HG03175 (cell line): Measurements from ENCODE around the gene CARM1.

Experiments
- ATAC-seq: cut with Tn5 transposase; IDR thresholded peaks from one replicate; pipeline ENCODE4 v1.9.1; 2021; ENCODE audit warnings: mild to moderate bottlenecking, moderate library complexity; ENCODE audit not compliant: unreplicated experiment

Gene CARM1

DNA sequence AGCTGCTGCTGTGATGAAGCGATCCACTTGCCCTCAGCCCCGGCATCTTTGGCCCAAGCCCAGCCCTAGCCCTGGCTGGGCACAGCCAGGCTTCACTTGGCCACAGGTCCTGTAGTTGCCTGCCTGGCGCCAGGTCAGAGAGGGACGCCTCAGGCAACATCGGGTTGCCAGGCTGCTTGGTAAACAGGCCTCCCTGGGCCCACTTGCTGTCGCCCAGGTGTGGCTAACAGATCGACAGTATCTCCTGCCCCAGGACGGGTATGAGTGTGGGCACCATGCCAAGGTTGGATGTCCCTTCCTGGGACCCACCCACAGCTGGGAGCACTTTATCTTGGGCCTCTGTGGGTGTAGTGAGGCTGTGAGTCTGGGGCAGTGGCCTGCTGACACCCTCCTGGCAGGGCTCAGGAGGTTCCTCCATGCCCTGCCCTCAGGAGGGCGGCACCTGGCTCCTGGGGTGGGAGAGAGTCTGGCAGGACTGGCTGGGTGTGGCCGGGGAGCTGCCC is 27.8 kb downstream of the CARM1 start:
- ATAC-seq = no peak

DNA sequence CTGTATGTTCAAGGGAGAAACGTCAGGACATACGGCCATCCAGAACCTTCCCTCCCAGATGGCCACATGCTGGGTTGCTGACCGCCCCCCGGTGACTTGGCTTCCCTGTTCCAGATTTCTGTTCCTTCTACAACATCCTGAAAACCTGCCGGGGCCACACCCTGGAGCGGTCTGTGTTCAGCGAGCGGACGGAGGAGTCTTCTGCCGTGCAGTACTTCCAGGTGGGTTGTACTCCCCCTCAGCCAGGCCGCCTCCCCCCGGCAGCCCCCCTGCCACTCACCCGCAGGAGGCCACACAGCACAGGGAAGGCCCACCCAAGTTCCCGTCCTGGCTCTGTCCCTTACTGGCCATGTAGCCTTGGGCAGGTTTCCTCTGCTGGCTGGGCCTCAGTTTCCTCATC is 36.6 kb downstream of the CARM1 start:
- ATAC-seq = no peak

DNA sequence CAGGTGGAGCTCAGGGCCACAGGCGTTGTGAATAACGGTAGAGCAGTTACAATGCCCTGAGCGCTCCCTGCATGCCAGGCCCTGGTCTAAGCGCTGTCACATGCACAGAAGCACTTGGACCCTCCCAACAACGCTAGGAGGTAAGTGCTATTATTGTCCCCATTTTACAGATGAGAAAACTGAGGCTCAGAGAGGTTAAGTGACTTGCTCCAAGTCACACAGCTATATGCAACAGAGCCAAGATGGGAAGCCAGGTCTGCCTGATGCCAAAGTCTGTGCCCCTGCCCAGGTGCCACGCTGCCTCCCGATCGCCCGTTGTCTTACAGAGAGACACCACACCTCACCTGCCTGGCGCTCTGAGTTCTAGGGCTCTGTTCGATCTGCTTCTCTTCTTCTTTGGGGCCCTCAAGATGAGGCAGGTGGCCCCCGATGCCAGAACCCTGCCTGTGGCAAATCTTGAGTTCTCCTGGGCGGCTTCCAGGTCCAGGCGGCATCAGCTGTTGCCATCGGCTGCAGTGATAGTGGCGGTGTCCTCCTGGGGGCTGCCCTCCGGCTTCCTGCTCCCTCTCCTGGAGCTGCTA is 37.1 kb downstream of the CARM1 start:
- ATAC-seq = no peak

DNA sequence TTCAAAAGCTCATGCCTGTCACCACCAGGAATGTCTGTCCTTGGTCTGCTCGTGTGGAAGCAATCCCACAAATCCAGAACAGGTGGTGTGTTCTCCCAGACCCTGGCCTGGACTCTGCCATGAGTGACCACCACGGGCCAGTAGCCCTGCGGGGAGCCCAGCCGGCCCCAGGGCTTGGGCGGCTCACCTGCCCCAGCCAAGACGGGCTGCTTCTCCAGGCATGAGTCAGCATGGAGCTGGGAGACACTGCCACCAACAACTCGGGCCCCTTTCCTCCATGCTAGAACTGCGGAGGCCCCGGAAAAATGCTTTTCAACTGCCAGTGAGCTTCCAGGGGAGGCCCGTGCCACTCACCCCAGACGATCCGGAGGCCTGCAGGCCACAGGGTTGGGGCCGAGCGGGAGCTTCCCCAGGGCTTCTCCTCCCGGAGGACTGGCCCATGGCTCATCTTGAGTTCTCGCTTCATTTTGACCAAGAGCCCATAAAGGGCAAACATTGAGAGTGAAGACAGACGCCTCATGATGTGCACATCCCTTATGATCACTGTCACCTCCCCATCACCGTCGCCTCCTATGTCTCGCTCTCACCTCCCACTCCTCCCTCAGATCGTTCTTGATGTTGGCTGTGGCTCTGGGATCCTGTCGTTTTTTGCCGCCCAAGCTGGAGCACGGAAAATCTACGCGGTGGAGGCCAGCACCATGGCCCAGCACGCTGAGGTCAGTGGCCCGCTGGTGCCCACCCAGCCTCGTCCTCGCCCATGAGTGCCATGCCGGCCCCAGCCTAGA is 40.4 kb downstream of the CARM1 start:
- ATAC-seq = no peak

DNA sequence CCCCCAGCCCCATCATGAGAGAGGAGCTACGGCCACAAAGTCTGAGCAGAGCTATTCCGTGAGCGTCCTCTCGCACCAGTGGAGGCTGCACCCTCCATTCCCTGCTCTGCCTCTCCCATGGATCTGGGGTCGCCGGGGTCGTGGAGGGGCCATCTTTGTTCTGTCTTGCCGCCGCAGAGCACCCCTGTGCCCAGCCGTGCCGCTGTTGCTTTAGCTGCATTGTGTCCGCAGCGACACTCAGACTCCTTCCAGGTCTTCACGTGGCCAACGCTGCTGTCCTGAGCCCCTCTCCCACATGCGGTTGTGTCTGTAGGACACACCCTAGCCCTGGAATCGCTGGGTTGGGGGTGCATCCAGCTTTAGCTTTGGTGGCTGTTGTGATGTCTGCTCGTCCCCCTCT is 41.3 kb downstream of the CARM1 start:
- ATAC-seq = no peak

DNA sequence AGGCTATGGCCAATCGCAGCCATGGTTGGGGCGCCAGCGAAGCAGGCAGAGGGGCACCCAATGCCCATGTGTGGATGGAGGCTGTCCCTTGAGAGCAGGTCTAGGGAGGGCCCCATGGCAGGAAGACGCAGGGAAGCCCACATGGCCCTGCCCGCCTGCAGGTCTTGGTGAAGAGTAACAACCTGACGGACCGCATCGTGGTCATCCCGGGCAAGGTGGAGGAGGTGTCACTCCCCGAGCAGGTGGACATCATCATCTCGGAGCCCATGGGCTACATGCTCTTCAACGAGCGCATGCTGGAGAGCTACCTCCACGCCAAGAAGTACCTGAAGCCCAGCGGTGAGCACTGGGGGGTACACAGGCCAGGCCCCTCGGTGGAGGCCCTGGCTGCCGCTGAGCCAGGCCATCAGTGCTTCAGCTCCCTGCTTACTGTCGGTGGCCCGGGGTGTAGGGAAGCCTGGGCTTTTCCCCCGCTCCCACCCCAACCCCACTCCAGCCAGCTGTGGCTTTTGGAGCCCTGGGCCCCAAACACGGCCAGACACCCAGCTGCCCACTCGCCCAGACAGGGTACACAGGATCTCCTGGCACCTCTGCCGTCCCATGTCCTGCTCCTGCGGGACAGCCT is 42.5 kb downstream of the CARM1 start:
- no peak for ATAC-seq

DNA sequence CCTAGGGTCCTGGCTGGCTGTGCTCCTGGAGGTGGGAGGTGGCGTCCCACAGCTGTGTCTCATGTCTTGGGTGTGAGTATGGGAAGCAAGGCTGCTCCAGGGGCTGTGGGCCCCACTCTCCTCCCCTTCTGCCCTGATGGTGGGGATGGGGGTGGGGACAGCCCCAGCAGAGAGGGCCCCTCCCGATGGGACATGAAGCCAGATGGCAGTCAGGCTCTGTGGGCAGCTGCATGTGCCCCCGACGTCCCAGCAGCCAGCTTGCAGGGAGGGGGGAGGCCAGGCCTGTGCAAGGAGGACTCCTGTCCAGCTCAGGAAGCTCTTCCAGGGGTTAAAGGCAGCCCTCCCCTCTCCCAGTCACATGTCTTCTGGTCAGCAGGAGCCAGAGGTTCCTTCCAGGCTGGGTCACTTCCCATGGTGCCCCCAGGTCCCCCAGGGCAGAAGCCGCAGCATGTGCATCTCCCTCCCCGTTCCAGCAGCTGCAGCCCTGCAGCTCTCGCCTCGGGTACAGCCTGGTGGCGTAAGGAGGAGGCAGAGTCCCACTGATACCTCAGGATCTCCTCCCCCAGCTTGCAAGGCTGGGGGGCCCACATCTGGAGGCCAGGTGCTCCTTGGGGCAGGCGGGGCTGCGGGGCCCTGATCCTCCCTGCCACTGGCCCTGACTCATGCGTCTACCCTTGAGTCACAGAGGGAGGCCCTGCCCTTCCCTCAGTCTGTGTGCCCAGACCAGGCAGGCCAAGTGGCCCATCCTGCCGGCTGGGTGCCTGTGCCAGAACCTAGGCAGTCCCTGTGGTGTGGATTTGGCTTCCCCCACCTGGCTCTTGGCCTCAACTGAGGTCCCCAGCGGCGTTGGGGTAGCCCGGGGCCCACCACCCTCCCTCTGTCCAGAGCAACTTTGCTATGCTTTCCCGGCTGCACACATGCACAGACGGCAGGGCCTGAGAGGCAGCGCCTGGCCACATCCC is 44.1 kb downstream of the CARM1 start:
- no peak for ATAC-seq

DNA sequence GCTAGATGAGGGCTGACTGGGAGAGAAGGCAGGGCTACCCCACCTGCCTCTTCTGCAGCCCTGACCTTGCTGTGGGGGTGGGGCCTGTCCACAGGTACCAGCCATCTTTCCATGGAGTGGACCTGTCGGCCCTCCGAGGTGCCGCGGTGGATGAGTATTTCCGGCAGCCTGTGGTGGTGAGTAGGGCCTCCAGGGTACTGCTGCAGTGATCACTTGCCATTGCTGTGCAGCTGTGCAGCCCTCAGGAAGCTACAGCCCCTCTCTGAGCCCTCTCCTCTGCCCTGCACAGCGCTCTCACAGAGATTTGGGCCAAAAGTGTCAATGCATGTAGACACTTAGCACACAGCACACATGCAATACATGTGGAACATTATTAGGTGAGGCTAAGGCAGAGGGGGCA is 45.2 kb downstream of the CARM1 start:
- ATAC-seq = no peak

DNA sequence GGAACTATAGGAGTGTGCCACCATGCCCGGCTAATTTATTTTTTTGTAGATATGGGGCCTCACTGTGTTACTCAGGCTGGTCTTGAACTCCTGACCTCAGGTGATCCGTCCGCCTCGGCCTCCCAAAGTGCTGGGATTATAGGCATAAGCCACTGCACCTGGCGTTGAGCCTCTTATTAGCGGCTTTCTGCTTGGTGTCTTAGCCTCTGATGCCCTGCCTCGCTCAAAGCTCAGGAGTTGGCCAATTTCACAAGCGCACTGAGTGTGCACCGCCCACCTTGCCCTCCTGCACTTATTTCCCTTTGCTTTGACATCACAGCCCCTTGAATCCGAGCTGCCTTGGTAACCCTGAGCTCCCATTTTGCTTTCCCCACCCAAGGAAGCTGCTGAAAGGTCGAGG is 47.0 kb downstream of the CARM1 start:
- no peak for ATAC-seq

DNA sequence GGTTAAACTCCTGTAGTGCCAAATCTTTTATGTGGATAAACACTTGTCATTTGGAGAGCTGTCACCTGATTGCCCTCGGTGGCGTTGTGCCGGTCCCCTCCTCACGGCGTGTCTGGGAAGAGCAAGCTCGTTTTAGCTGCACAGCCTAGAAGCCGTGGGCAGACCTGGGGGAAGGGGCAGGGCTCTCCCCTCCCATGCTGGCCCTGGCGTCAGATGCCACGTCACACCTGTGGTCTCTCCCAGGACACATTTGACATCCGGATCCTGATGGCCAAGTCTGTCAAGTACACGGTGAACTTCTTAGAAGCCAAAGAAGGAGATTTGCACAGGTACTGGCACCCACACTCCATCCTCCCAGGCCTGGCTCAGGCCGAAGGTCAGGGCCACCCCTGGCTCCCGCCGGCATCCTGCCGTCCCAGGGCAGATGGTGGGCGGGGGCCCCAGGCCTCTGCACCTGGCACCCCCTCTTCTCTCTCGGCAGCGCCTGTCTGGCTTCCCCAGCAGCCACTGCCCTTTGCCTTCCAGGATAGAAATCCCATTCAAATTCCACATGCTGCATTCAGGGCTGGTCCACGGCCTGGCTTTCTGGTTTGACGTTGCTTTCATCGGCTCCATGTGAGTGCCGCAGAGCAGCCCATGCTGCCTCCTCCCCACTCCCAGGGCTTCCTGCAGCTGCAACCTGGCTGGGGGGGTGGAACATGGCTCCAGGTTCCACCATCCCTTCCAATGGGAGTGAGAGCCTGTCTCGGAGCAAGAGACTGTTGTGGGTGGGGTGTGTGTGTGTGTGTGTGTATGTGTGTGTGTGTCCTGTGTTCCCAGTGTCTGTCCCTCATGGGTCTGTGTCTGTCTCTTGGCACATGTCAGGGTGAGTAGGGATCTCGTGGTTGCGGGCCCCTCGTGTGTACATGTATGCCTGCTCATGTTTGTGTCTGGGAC is 48.3 kb downstream of the CARM1 start:
- ATAC-seq = no peak

DNA sequence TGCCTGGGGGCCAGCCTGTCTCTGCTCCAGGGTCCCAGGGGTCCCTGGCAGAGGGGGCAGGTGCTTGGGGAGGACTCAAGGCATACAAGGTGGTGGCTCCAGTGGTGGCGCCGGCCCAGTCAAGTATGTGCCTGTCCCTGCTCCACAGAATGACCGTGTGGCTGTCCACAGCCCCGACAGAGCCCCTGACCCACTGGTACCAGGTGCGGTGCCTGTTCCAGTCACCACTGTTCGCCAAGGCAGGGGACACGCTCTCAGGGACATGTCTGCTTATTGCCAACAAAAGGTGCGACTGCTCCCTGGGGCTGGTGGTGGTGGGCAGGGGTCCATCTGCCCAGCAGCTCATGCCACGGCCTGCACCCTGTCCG is 48.9 kb downstream of the CARM1 start:
- ATAC-seq = no peak

DNA sequence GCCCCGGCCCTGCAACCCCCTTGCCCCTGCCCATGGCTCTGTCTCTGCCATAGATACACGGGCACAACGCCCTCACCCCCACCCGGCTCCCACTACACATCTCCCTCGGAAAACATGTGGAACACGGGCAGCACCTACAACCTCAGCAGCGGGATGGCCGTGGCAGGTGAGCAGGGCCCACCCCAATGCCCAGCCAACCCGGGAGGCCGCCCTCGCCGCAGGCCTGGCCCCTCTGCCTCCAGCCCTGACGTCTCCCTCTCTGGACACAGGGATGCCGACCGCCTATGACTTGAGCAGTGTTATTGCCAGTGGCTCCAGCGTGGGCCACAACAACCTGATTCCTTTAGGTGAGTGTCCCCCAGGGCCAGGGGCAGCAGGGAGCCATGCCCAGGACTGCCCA is 49.4 kb downstream of the CARM1 start:
- ATAC-seq = no peak

DNA sequence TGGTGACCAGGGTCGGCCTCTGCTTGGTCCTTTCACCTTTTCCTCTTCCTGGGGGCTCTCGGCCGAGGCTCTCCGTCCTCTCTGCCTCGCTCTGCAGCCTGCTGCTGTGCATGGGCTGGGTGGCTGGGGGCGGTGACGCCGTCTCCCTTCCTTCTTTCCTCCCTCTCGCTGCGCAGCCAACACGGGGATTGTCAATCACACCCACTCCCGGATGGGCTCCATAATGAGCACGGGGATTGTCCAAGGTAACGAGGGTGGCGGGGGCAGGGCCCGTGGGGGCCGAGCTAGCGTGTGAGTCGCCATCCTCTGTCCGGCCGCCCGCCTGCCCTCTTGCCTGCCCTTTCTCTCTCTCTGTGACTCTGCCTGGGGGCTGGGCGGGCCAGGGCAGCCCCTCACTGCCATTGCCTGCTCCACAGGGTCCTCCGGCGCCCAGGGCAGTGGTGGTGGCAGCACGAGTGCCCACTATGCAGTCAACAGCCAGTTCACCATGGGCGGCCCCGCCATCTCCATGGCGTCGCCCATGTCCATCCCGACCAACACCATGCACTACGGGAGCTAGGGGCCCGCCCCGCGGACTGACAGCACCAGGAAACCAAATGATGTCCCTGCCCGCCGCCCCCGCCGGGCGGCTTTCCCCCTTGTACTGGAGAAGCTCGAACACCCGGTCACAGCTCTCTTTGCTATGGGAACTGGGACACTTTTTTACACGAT is 50.0 kb downstream of the CARM1 start:
- ATAC-seq = no peak

DNA sequence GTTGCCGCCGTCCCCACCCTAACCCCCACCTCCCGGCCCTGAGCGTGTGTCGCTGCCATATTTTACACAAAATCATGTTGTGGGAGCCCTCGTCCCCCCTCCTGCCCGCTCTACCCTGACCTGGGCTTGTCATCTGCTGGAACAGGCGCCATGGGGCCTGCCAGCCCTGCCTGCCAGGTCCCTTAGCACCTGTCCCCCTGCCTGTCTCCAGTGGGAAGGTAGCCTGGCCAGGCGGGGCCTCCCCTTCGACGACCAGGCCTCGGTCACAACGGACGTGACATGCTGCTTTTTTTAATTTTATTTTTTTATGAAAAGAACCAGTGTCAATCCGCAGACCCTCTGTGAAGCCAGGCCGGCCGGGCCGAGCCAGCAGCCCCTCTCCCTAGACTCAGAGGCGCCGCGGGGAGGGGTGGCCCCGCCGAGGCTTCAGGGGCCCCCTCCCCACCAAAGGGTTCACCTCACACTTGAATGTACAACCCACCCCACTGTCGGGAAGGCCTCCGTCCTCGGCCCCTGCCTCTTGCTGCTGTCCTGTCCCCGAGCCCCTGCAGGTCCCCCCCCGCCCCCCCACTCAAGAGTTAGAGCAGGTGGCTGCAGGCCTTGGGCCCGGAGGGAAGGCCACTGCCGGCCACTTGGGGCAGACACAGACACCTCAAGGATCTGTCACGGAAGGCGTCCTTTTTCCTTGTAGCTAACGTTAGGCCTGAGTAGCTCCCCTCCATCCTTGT is 50.7 kb downstream of the CARM1 start:
- ATAC-seq = no peak

DNA sequence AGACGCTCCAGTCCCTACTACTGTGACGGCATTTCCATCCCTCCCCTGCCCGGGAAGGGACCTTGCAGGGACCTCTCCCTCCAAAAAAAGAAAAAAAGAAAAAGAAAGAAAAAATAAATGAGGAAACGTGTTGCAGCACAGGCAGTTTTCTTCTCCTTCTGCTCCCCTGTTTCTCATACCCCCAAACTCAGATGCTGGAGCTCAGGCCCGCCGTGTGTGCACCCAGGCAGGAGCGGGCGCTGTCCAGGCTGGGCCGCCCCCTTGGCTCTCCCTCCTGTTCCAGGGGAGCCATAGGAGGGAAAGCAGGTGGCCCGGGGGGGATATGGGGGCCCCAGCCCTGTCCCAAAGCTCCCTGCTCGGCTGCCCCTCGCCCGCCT is 51.3 kb downstream of the CARM1 start:
- ATAC-seq = no peak

DNA sequence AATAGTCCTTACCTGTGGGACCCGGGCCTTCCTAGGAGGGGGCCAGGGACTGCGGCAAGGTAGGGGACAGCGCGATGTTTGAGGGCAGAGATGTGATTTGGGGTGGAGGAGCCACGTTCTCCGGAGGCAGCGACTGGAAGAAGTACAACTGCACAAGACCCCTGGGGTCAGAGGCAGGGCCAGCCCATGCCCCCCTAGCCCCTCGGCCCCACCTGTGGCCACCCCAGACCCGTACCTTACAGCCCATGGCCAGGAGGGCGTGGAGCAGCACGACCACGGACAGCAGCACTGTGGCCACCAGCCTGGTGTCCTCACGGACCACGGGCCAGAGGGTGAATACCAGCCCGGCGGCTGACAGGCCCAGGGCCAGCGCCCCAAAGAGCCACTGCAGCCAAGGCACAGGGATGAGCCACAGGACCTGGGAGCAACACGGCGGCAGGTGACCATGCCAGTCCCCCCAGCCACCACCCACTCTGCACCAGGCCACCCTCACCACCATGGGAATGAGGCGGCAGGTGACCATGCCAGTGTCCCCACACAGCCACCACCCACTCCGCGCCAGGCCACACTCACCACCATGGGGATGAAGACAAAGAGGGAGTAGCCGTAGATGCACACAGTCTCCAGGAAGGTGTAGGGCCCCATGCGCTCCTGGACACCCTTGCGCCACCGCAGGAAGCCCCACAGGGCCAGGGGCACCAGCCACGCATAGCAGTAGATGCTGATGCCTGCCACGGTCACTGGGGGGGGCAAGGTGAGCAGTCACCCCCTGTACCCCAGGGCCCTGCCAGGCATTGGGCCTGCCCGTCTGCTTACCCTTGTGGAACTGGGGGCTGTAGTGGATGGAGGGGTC is 52.1 kb downstream of the CARM1 start:
- ATAC-seq = no peak

DNA sequence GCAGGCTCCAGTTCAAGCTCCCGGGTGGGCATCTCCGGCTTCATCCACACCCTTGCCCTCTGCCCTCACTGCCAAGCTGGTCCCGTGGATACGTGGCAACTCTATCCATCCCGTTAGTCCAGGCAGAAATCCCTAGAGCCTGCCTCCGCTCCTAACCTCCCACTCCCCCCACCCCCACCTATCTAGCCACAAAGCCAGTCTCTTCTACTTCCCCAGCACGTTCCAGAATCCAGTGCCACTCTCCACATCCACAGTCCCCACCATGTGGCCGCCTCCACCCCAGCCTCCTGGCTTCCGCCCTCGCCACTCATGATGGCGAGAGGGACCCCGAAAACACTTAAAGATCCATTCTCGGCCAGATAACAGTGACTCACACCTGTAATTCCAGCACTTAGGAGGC is 53.2 kb downstream of the CARM1 start:
- no peak for ATAC-seq
